HCT116 (cell line): ENCODE measurements around the gene WDR43. TPM values are rescaled to one million over a fixed set of nuclear protein-coding genes. Genes with fewer than 3 reads are reported as not detected.

ENCODE experiments used
- ATAC-seq: fragments of 200-7000 bp; cut with Tn5 transposase; 2 replicates; pipeline ENCODE4 v1.9.1; 2020; ENCODE audit warnings: mild to moderate bottlenecking, moderate library complexity
- BruUV-seq: library from RNA; stranded (reverse); fragments of 400-500 nt; replicated peaks from 2 replicates; lab custom pipeline; 2021; lab: Mats Ljungman, UMichigan
- CTCF ChIA-PET: fragments of 300-600 bp; sonication (Branson Sonifier 250); formaldehyde crosslinking; loops from one replicate; lab custom pipeline; 2021; ENCODE audit warnings: antibody characterized with exemption; lab: Charles Lee
- POLR2A ChIA-PET: fragments of 300-600, 350-600 bp; sonication (Branson Sonifier 250); formaldehyde crosslinking; loops from one replicate; lab custom pipeline; 2021; ENCODE audit warnings: antibody characterized with exemption; lab: Charles Lee
- RAD21 ChIA-PET, 2 experiments: fragments of 300-600 bp; sonication (Branson Sonifier 250); formaldehyde crosslinking; loops; one replicate each; lab custom pipeline; 2023; ENCODE audit warnings: low total read pairs in 2 of 2; ENCODE audit not compliant: uncharacterized antibody in 2 of 2, unreplicated experiment in 2 of 2, low non-redundant PET in 1 of 2; lab: Charles Lee
- DNase-seq: peaks from one replicate; pipeline ENCODE4 v3.0.0-alpha.2; 2010; ENCODE audit warnings: low read depth, low spot score
- H2AFZ ChIP-seq: fragments of 200-600 bp; shearing (Covaris generic), sonication (generic); 2 replicates; pipeline ENCODE4 v1.6.1; 2017; ENCODE audit warnings: low read depth, mixed run types, mixed read lengths, antibody characterized with exemption, low read length; ENCODE audit not compliant: poor library complexity, severe bottlenecking
- H3K27ac ChIP-seq: 2 replicates; pipeline ENCODE4 v1.5.1; 2012; ENCODE audit warnings: low read depth, low read length
- H3K27me3 ChIP-seq: fragments of 200-600 bp; sonication (generic); 2 replicates; pipeline ENCODE4 v1.6.1; 2016; ENCODE audit warnings: mixed run types, low read length, mixed read lengths; ENCODE audit not compliant: insufficient read depth
- H3K36me3 ChIP-seq, 2 experiments: fragments of 200-500 bp in 1 of 2; fragments of 200-600 bp in 1 of 2; sonication (Bioruptor generic) in 1 of 2; sonication (generic) in 1 of 2; 2 replicates each; pipeline versions ENCODE4 v1.5.1 to v1.6.1; 2014 to 2016; ENCODE audit warnings: low read length in 2 of 2, inconsistent platforms in 1 of 2, mixed read lengths in 1 of 2, mixed run types in 1 of 2; ENCODE audit not compliant: insufficient read depth in 2 of 2, control insufficient read depth in 1 of 2
- H3K4me1 ChIP-seq, 2 experiments: fragments of 200-600 bp in 1 of 2; sonication (generic) in 1 of 2; 2 replicates each; pipeline versions ENCODE4 v1.5.1 to v1.6.1; 2012 to 2017; ENCODE audit warnings: low read length in 2 of 2, inconsistent platforms in 1 of 2, mild to moderate bottlenecking in 1 of 2, mixed read lengths in 1 of 2, mixed run types in 1 of 2, moderate library complexity in 1 of 2; ENCODE audit not compliant: insufficient read depth in 2 of 2, control insufficient read depth in 1 of 2
- H3K4me2 ChIP-seq: fragments of 200-600 bp; sonication (generic); 2 replicates; pipeline ENCODE4 v1.6.1; 2017; ENCODE audit warnings: mixed run types, low read length, mixed read lengths
- H3K4me3 ChIP-seq, 2 experiments: fragments of 200-600 bp in 1 of 2; sonication (generic) in 1 of 2; replicated peaks in 1 of 2; 2 replicates each; pipeline ENCODE4 v1.5.1; 2011 to 2016; ENCODE audit warnings: low read length in 2 of 2, control low read depth in 1 of 2, low read depth in 1 of 2, mild to moderate bottlenecking in 1 of 2, mixed read lengths in 1 of 2, mixed run types in 1 of 2
- H3K79me2 ChIP-seq: fragments of 200-600 bp; sonication (generic); 2 replicates; pipeline ENCODE4 v1.6.1; 2017; ENCODE audit warnings: mild to moderate bottlenecking, mixed run types, low read length, moderate library complexity, mixed read lengths; ENCODE audit not compliant: insufficient read depth
- H3K9ac ChIP-seq: fragments of 200-600 bp; sonication (generic); 2 replicates; pipeline ENCODE4 v1.6.1; 2016; ENCODE audit warnings: low read length, mixed read lengths
- H3K9me2 ChIP-seq: fragments of 200-600 bp; sonication (generic), shearing (Covaris generic); 2 replicates; pipeline ENCODE4 v1.6.1; 2017; ENCODE audit warnings: mixed run types, mild to moderate bottlenecking, moderate library complexity; ENCODE audit not compliant: insufficient read depth
- H3K9me3 ChIP-seq, 2 experiments: fragments of 200-500 bp in 1 of 2; fragments of 200-600 bp in 1 of 2; sonication (Bioruptor generic) in 1 of 2; sonication (generic) in 1 of 2; 2 replicates each; pipeline ENCODE4 v1.6.1; 2014 to 2017; ENCODE audit warnings: low read length in 2 of 2, mixed read lengths in 2 of 2, inconsistent platforms in 1 of 2, low read depth in 1 of 2, mild to moderate bottlenecking in 1 of 2, mixed run types in 1 of 2, moderate library complexity in 1 of 2; ENCODE audit not compliant: control insufficient read depth in 1 of 2, insufficient read depth in 1 of 2
- H4K20me1 ChIP-seq: fragments of 200-600 bp; sonication (generic), shearing (Covaris generic); 2 replicates; pipeline ENCODE4 v1.6.1; 2017; ENCODE audit warnings: mixed run types, mild to moderate bottlenecking, moderate library complexity; ENCODE audit not compliant: insufficient read depth
- ATF3 ChIP-seq: IDR thresholded peaks from 2 replicates; pipeline ENCODE4 v1.6.1; 2012
- CBX3 ChIP-seq: IDR thresholded peaks from 2 replicates; pipeline ENCODE4 v1.6.1; 2012; ENCODE audit warnings: low read depth
- CEBPB ChIP-seq: IDR thresholded peaks from 2 replicates; pipeline ENCODE4 v1.6.1; 2012; ENCODE audit warnings: low read depth
- CTCF ChIP-seq, 3 experiments: fragments of 200-600 bp in 1 of 3; sonication (generic) in 1 of 3; IDR thresholded peaks in 2 of 3; conservative IDR thresholded peaks in 1 of 3; 2 replicates each; pipeline ENCODE4 v1.5.1; 2012 to 2017; ENCODE audit warnings: low read depth in 2 of 3, low read length in 2 of 3, antibody characterized with exemption in 1 of 3, borderline replicate concordance in 1 of 3, control low read depth in 1 of 3, mild to moderate bottlenecking in 1 of 3, mixed read lengths in 1 of 3, mixed run types in 1 of 3, moderate library complexity in 1 of 3; ENCODE audit not compliant: insufficient read depth in 1 of 3
- EGR1 ChIP-seq: IDR thresholded peaks from 2 replicates; pipeline ENCODE4 v1.6.1; 2012; ENCODE audit warnings: low read depth
- ELF1 ChIP-seq: IDR thresholded peaks from 2 replicates; pipeline ENCODE4 v1.6.1; 2012; ENCODE audit warnings: low read depth, borderline replicate concordance
- EZH2 ChIP-seq: fragments of 200-600 bp; sonication (generic); IDR thresholded peaks from 2 replicates; pipeline ENCODE4 v1.6.1; 2017; ENCODE audit warnings: antibody characterized with exemption, mixed run types
- EZH2phosphoT487 ChIP-seq: fragments of 200-600 bp; IDR thresholded peaks from 2 replicates; pipeline ENCODE4 v1.6.1; 2018; ENCODE audit warnings: antibody characterized with exemption, borderline replicate concordance
- FOSL1 ChIP-seq: IDR thresholded peaks from 2 replicates; pipeline ENCODE4 v1.6.1; 2012; ENCODE audit warnings: low read depth
- JUND ChIP-seq: IDR thresholded peaks from 2 replicates; pipeline ENCODE4 v1.6.1; 2012
- MAX ChIP-seq: IDR thresholded peaks from 2 replicates; pipeline ENCODE4 v1.6.1; 2012
- POLR2A ChIP-seq: IDR thresholded peaks from 2 replicates; pipeline ENCODE4 v1.7.0; 2011; ENCODE audit warnings: borderline replicate concordance; ENCODE audit not compliant: insufficient read depth, insufficient read length; ENCODE audit errors: extremely low read depth
- POLR2AphosphoS5 ChIP-seq: IDR thresholded peaks from 2 replicates; pipeline ENCODE4 v1.6.1; 2011; ENCODE audit warnings: mild to moderate bottlenecking, low read depth, low read length, moderate library complexity
- SIN3A ChIP-seq: IDR thresholded peaks from 2 replicates; pipeline ENCODE4 v1.6.1; 2012; ENCODE audit warnings: low read depth
- SP1 ChIP-seq: IDR thresholded peaks from 2 replicates; pipeline ENCODE4 v1.6.1; 2012; ENCODE audit warnings: low read depth
- TCF7L2 ChIP-seq: IDR thresholded peaks from 2 replicates; pipeline ENCODE4 v1.7.0; 2011; ENCODE audit warnings: borderline replicate concordance, inconsistent platforms; ENCODE audit not compliant: insufficient read depth, insufficient read length; ENCODE audit errors: extremely low read depth
- YY1 ChIP-seq: IDR thresholded peaks from 2 replicates; pipeline ENCODE4 v1.6.1; 2011; ENCODE audit warnings: low read length, low read depth, moderate library complexity, mild to moderate bottlenecking; ENCODE audit not compliant: insufficient replicate concordance; ENCODE audit errors: extremely low read depth
- ZBTB33 ChIP-seq: IDR thresholded peaks from 2 replicates; pipeline ENCODE4 v1.6.1; 2011; ENCODE audit warnings: mild to moderate bottlenecking, low read length, moderate library complexity; ENCODE audit not compliant: insufficient replicate concordance; ENCODE audit errors: extremely low read depth
- ZFX ChIP-seq: fragments of 450-650 bp; IDR thresholded peaks from 2 replicates; pipeline ENCODE4 v1.6.1; 2017
- ZNF274 ChIP-seq: fragments of 200-500 bp; sonication (Bioruptor generic); IDR thresholded peaks from 2 replicates; pipeline ENCODE4 v1.6.1; 2014; ENCODE audit warnings: mild to moderate bottlenecking, low read depth, low read length, inconsistent platforms
- intact Hi-C: fragments of 100-400 bp; cut with micrococcal nuclease; formaldehyde crosslinking; loops from 2 replicates; pipeline ENCODE4 v1.10.0; 2022
- total RNA-seq: library from RNA; stranded (reverse); gene quantifications from one replicate; pipeline ENCODE4 v1.2.1, GENCODE V29; 2021; ENCODE audit not compliant: unreplicated experiment

Gene WDR43
- total RNA-seq, 1 experiment from 2014 or later = 119 TPM

- no peaks in the 10 kb centered on the region for H3K27me3 ChIP-seq
- intact Hi-C loops = no loop called here
- CTCF ChIA-PET = no interaction called here
Observed at GRCh38 chr2:28989973-28990372, 95.5 kb downstream of the WDR43 start.

More at GRCh38 chr2:28989973-28990372, 95.5 kb downstream of the WDR43 start:
- ChIA-PET POLR2A (no interaction called here), RAD21 (no interaction called here)
- no peaks in the 10 kb centered on the region; a peak in 1 of 4 replicates for H3K4me1 ChIP-seq
- no peak for ATAC-seq
- H4K20me1 ChIP-seq = no peaks in the 10 kb centered on the region
- no peak overlapping the region for H3K4me3 ChIP-seq
- TF ChIP-seq EGR1 (no peak), MAX (no peak), ZBTB33 (no peak), SP1 (no peak), EZH2phosphoT487 (no peak), POLR2AphosphoS5 (no peak), ZFX (no peak), ATF3 (no peak), JUND (no peak), FOSL1 (no peak), EZH2 (no peak), TCF7L2 (no peak), ZNF274 (no peak), CBX3 (no peak), CEBPB (no peak), POLR2A (no peak), ELF1 (no peak), SIN3A (no peak), CTCF (IDR thresholded peaks at IDR 0.05 in 2 of 3, conservative IDR thresholded peaks at IDR 0.05 in 1 of 3; ENCODE audit: borderline replicate concordance in 1 of 3, insufficient read depth in 1 of 3, low read depth in 2 of 3, low read length in 2 of 3) (no peak), YY1 (no peak)
- H3K27ac ChIP-seq = no peak overlapping the region
- no peaks in the 10 kb centered on the region for H3K9me3 ChIP-seq
- H3K9ac ChIP-seq = no peak overlapping the region
- no TSS peak for BruUV-seq
- H3K79me2 ChIP-seq = no peaks in the 10 kb centered on the region
- H3K4me2 ChIP-seq = no peak overlapping the region
- no peaks in the 10 kb centered on the region for H3K36me3 ChIP-seq
- DNase-seq = no peak
- H3K9me2 ChIP-seq = no peaks in the 10 kb centered on the region
- no peak overlapping the region for H2AFZ ChIP-seq
